Measurements from ENCODE around the gene RAB31. TPM values are rescaled to one million over a fixed set of nuclear protein-coding genes. Genes with fewer than 3 reads are reported as not detected.

The RAB31 gene
- total RNA-seq, 1 experiment from 2014 or later = 6.1 TPM

DNA sequence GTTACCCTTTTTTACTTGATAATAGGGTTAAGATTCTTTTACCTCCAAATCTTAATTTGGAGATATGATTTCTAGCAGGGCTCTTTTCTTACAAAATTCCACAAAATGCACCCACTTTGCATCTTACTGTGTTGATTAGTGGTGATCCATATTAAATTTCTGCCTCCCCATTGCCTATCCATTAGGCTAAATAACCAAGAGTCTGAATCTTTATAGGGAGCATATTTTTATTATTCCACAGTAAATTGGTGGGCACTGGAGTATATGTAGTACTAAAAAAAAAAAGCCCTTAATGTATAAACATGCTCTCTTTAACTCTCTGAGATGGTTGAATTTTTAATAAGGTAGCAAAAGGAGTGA, 169.5 kb downstream of the RAB31 start:
- ChIA-PET POLR2A (ENCODE audit: low non-redundant PET) (interaction anchor here (0.7 kb wide), 2 partner anchors 36 to 572 kb away, joined by 3 read pairs; partner anchors contain the start of gene VAPA), CTCF (no interaction called here)
- Histone ChIP-seq H3K27ac (ENCODE audit: low read depth, low read length, poor library complexity, severe bottlenecking) (peak overlapping the region; percentile 95), H3K9me3 (ENCODE audit: low read depth, low read length, poor library complexity, severe bottlenecking) (no peaks in the 10 kb centered on the region), H3K4me3 (ENCODE audit: low read depth, low read length, poor library complexity, severe bottlenecking) (peak overlapping the region; percentile 3), H3K36me3 (ENCODE audit: insufficient read depth, low read length, poor library complexity, severe bottlenecking) (no peaks in the 10 kb centered on the region), H3K27me3 (replicated peaks; ENCODE audit: insufficient read depth, low read depth, low read length, poor library complexity) (no peaks in the 10 kb centered on the region), H3K4me1 (ENCODE audit: insufficient read depth, low read length, poor library complexity, severe bottlenecking) (peaks cover 22% of the 10 kb centered on the region)
- TF ChIP-seq EZH2 (IDR thresholded peaks at IDR 0.05; ENCODE audit: borderline replicate concordance, low read depth, low read length, poor library complexity, severe bottlenecking) = no peak
- TF ChIP-seq, protein P1, sequence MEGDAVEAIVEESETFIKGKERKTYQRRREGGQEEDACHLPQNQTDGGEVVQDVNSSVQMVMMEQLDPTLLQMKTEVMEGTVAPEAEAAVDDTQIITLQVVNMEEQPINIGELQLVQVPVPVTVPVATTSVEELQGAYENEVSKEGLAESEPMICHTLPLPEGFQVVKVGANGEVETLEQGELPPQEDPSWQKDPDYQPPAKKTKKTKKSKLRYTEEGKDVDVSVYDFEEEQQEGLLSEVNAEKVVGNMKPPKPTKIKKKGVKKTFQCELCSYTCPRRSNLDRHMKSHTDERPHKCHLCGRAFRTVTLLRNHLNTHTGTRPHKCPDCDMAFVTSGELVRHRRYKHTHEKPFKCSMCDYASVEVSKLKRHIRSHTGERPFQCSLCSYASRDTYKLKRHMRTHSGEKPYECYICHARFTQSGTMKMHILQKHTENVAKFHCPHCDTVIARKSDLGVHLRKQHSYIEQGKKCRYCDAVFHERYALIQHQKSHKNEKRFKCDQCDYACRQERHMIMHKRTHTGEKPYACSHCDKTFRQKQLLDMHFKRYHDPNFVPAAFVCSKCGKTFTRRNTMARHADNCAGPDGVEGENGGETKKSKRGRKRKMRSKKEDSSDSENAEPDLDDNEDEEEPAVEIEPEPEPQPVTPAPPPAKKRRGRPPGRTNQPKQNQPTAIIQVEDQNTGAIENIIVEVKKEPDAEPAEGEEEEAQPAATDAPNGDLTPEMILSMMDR (conservative IDR thresholded peaks at IDR 0.05; ENCODE audit: low read depth, low read length) = no peak
- no peak for DNase-seq (ENCODE audit: low spot score)
- BruUV-seq (replicated peaks) = TSS peak; percentile 98
- intact Hi-C loops (cut with micrococcal nuclease; ENCODE audit: unreplicated experiment) = no loop called here

DNA sequence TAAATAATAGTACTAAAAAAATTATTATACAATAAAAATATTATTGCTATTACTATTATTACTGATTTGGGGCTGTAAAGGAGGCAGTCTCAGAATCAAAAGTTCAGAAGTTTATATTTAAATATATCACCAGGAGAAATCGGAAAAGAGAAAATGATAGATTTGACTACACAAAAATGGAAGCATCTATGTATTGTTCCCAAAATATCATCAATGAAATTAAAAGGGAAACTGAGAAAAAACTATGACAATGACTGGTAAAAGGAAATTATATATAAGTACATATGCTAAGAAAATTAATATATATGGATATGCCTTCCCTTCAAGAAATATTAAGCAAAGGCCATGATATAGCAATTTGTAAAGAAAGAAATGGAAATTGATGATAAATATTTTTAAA, 170.0 kb downstream of the RAB31 start:
- intact Hi-C loops (cut with micrococcal nuclease; ENCODE audit: unreplicated experiment) = no loop called here
- BruUV-seq (replicated peaks) = no TSS peak

DNA sequence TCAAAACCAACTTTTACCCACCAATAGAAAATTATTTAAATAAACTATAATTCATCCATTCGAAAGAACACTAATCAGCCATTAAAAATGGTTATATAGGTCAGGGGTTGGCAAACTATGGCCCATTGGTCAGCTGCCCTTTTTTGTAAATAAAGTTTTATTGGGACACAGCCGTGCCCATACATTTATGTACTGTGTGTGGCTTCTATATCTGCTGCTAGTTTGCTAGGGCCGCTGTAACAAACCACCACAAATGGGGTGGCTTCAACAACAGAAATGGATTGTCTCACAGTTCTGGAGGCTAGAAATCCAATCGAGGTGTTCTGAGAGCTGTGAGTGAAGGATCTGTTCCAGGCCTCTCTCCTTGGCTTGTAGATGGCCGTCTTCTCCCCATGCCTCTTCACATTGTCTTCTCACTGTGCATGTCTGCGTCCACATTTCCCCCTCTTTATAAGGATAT, 170.7 kb downstream of the RAB31 start:
- no peaks in the 10 kb centered on the region for H3K27me3 ChIP-seq (replicated peaks; ENCODE audit: insufficient read depth, low read depth, low read length, poor library complexity)
- H3K27ac ChIP-seq (ENCODE audit: low read depth, low read length, poor library complexity, severe bottlenecking) = peak overlapping the region; percentile 95
- H3K4me1 ChIP-seq (ENCODE audit: insufficient read depth, low read length, poor library complexity, severe bottlenecking) = peaks cover 22% of the 10 kb centered on the region
- POLR2A ChIA-PET (ENCODE audit: low non-redundant PET) = no interaction called here
- no TSS peak for BruUV-seq (replicated peaks)
- no peaks in the 10 kb centered on the region for H3K36me3 ChIP-seq (ENCODE audit: insufficient read depth, low read length, poor library complexity, severe bottlenecking)
- CTCF ChIA-PET = no interaction called here
- intact Hi-C loops (cut with micrococcal nuclease; ENCODE audit: unreplicated experiment) = no loop called here
- H3K4me3 ChIP-seq (ENCODE audit: low read depth, low read length, poor library complexity, severe bottlenecking) = no peak overlapping the region
- no peaks in the 10 kb centered on the region for H3K9me3 ChIP-seq (ENCODE audit: low read depth, low read length, poor library complexity, severe bottlenecking)
- TF ChIP-seq, protein P1 (conservative IDR thresholded peaks at IDR 0.05; ENCODE audit: low read depth, low read length) = no peak
- no peak for TF ChIP-seq EZH2 (IDR thresholded peaks at IDR 0.05; ENCODE audit: borderline replicate concordance, low read depth, low read length, poor library complexity, severe bottlenecking)
- DNase-seq (ENCODE audit: low spot score) = no peak

More for the DNA sequence above, 170.0 kb downstream of the RAB31 start:
- TF ChIP-seq EZH2 (IDR thresholded peaks at IDR 0.05; ENCODE audit: borderline replicate concordance, low read depth, low read length, poor library complexity, severe bottlenecking) = no peak
- Histone ChIP-seq H3K27me3 (replicated peaks; ENCODE audit: insufficient read depth, low read depth, low read length, poor library complexity) (no peaks in the 10 kb centered on the region), H3K27ac (ENCODE audit: low read depth, low read length, poor library complexity, severe bottlenecking) (peak overlapping the region; percentile 95), H3K36me3 (ENCODE audit: insufficient read depth, low read length, poor library complexity, severe bottlenecking) (no peaks in the 10 kb centered on the region), H3K4me3 (ENCODE audit: low read depth, low read length, poor library complexity, severe bottlenecking) (no peak overlapping the region), H3K4me1 (ENCODE audit: insufficient read depth, low read length, poor library complexity, severe bottlenecking) (peaks cover 22% of the 10 kb centered on the region), H3K9me3 (ENCODE audit: low read depth, low read length, poor library complexity, severe bottlenecking) (no peaks in the 10 kb centered on the region)
- DNase-seq (ENCODE audit: low spot score) = no peak
- CTCF ChIA-PET = no interaction called here
- POLR2A ChIA-PET (ENCODE audit: low non-redundant PET) = no interaction called here

DNA sequence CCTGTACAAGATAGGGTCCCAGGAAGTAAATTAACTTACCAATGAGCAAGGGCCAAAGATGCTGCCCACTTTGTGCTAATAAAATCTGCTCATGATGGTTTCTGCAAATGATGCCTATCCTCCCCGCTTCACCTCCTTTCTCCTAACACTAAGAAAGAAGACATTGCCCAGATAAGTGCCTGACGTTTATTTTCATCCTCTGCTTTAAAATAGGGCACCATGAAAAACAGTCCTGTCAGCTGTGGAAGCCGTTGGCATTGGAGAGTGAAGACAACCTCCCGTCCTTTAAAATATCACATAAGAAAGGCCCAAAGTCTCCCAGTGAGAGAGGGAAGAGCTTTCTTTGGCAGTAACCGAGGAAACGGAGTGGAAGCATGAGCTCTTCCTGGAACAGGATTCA, 176.0 kb downstream of the RAB31 start:
- H3K27me3 ChIP-seq (replicated peaks; ENCODE audit: insufficient read depth, low read depth, low read length, poor library complexity) = no peaks in the 10 kb centered on the region
- CTCF ChIA-PET = no interaction called here
- TF ChIP-seq EZH2 (IDR thresholded peaks at IDR 0.05; ENCODE audit: borderline replicate concordance, low read depth, low read length, poor library complexity, severe bottlenecking) = no peak
- TF ChIP-seq, protein P1 (conservative IDR thresholded peaks at IDR 0.05; ENCODE audit: low read depth, low read length) = no peak
- POLR2A ChIA-PET (ENCODE audit: low non-redundant PET) = no interaction called here
- no peak for DNase-seq (ENCODE audit: low spot score)
- H3K4me1 ChIP-seq (ENCODE audit: insufficient read depth, low read length, poor library complexity, severe bottlenecking) = no peaks in the 10 kb centered on the region
- H3K9me3 ChIP-seq (ENCODE audit: low read depth, low read length, poor library complexity, severe bottlenecking) = no peaks in the 10 kb centered on the region
- H3K4me3 ChIP-seq (ENCODE audit: low read depth, low read length, poor library complexity, severe bottlenecking) = no peak overlapping the region
- no peaks in the 10 kb centered on the region for H3K36me3 ChIP-seq (ENCODE audit: insufficient read depth, low read length, poor library complexity, severe bottlenecking)
- intact Hi-C loops (cut with micrococcal nuclease; ENCODE audit: unreplicated experiment) = no loop called here
- H3K27ac ChIP-seq (ENCODE audit: low read depth, low read length, poor library complexity, severe bottlenecking) = no peak overlapping the region
- BruUV-seq (replicated peaks) = no TSS peak
